Hippocampal formation (tissue), 2 donors: ENCODE measurements around the gene ACSF3.
"Not testable (repeated sequence)": the region's sequence is repeated elsewhere in the genome, so short reads cannot be mapped to it uniquely, and the experiment has no call there.

Source experiments
- DNase-seq, 2 donors: peaks; one replicate each; lab custom pipeline; 2025; lab: John Stamatoyannopoulos, UW

The ACSF3 gene

DNA sequence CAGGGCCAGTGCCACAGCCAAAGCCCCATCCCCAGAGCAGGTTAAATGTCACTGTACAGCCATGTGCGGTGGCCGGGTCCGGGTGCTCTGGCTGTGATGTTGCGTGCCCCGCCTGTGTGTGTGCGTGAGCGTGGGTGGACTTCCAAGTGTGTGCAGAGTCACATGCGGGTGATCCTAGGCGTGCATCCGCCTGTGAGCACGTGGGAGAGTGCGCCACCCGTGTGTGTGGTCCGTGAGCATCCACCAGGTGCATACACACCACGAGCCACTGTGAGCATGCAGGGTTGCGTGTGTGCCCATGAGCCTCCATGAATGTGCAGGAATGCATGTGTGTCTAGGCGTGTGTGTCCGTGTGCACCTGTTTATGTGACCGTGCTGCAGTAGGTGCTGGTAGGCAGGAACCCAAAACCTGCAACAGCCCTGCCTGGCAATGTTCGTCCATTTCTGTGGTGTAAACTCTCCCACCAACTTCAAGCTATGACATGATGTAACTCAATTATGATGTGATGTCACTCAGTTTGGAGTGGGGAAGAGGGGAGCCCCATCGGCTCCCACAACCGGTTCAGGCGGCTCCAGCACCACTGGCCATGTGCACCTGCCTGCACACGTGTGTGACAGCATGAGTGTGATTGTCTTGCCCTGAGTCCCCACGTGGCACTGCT is 37.6 kb upstream of the ACSF3 start:
- no peak for DNase-seq

DNA sequence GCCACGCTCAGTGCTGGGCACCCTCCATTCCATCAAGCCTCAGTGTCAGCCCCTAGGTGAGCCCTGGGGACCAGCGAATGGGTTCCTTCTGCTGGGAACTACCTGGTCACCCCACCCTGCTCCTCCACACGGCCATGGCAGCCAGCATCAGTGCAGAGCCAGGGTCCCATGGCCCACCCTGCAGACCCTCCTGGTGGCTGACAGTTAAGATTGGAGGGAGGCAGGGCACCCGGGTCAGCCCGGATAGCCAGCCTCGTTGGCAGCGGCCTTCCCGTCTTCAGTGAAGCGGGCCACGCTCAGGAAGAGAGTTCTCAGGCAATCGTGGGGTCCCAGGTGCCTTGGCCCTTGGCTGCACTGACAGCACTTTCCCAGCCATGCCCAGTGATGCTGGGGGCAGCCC is 37.1 kb upstream of the ACSF3 start:
- no peak for DNase-seq

DNA sequence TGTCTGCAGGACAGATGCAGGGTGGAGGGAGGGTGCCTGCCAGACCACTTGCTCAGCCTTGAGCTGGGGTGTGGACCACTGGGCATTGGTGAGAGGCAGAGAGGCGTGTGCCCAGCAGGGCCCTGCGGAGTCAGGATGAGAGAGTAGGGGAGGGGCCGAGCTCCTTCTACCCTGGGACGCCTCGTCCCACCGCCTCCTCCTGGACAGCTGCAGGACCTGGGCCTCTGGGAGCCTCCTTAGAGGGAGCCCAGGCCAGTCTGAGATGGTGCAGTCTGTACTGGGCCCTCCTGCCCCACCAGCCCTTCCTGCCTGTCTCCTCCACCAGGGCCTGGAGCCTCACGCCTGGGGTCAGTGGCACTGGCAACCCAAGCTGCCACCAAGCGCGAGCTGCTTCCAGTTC is 35.9 kb upstream of the ACSF3 start:
- DNase-seq, result no peak

DNA sequence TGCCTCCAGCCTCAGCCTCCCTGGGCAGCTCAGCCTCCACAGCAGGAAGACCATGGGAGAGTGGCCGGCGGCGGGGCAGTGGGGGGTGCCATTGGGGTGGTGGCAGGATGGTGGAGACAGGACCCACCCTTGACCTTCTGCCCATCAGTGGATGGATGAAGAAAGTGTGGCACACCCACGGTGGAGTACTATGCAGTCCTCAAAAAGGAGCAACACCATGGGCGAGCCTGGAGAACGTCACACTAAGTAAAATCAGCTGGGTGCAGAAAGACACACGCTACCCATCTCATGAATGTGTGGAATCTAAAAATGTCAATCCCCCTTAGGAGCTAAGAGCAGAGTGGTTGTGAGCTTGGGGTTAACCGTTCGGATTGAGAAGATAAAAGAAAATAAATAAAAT is 34.8 kb upstream of the ACSF3 start:
- DNase-seq, result no peak

DNA sequence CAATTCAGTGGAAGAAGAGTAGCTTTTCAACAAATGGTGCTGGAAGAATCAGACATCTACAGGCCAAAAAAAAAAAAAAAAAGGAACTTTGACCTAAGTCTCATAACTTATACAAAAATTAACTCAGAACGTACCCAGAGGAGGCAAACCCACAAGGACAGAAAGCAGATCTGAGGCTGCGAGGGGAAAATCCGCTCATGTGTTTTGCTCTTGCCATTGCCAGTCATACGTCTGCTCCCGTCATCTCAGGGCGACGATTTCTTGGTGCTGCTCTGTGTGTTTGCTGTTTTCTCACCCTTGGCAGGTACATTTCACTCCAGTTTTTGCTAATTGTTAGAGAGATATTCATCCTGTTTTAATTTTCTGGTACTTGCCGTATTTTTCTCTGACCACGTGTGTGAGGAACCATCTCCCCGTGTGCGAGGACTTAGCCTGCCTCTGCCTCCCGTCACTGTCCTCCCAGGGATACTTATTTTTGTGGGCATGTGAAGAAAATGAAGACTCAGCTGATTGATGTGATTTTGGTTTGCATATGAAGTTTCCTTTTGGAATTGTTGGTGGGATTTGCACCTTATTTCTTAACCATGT is 33.4 kb upstream of the ACSF3 start:
- no peak for DNase-seq

DNA sequence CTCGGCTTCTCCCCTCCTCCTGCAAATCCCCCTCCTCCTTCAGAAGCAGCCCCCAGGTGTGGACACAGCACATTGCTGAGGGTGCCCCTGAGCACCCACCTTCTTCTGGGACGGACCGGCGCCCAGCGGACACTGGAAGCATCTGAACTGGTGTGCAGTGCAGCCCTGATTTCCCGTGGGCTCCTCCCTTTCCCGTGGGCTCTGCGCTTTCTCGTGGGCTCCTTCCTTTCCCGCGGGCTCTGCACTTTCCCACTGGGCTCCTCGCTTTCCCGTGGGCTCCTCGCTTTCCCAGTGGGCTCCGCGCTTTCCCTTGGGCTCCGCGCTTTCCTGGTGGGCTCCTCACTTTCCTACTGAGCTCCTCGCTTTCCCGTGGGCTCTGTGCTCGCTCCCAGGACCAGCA is 32.6 kb upstream of the ACSF3 start:
- DNase-seq, result no peak

DNA sequence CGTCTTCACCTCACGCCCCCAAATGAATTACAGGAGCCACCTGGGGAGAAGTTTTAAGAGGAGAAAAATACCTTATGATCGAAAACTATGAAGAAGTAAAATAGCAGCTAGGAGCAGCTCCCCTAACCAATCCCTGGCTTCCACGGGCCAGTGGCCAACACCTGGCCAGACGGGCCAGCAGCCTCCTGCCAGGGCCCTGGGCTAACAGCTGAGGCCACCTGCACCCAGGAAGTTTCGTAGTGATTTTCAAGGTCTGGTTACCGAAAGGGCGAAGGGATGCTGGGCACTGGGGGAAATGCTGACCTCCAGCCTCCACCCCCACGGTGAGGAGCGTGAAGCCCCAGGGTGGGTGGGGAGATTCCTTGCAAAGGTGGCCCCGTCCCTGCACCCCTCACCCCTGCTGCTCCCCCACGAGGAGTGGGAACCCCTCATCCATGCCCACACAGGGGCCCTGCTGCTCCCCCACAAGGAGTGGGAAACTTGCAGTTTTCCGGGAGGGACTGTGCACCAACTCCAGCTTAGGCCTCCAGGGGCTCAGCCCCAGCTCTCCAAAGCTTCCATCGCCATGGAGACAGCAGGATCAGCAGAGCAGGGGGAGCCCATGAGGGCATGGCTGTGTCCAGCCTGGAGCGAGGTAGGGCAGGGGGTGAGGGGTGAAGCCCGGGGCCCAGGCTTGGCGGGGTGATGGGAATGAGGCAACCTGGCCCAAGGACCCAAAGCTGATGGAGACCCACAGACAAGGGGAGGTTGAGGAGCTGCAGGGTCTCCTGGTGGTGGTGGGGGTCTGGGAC is 31.9 kb upstream of the ACSF3 start:
- DNase-seq, result no peak

DNA sequence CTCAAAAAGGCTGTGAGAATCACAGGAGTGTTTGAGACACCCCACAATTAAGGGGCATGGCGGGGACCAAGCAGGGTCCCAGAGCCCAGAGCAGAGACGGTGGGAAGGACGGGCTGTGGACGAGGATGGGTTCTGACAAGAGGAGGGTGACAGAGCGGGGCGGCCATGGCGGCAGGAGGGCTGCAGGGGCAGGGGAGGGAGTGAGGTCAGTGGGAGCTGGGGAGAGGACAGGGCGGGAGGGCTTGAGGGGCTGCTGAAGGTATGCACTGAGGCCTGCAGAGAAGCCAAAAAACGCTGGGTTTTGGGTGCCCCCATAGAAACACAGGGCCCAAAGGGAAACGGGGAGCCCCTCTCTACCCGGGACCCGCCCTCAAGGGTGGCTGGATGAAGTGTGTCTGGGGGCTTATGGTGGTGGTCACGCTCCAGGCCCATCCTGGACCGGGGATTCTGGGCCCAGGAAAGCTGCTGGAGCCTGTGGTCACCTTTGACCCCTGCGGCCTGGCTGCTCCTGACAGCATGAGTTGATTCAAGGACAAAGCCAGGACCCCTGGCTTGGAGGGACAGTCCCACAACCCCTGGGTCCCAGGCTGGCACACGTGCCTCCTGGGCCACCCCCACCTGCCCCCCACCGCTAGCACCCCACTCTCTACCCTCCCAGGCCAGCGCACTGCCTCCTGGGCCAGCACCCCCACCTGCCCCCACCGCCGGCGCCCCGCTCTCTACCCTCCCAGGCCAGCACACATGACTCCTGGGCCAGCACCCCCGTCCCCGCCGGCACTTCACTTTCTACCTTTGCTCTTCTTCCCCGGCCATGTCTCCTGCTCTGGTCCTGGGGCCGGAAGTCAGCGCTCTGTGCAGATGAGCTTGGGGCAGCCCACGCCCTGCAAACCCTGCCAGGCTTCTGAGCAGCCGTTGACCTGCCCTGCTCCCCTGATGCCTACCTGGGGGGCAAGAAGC is 31.0 kb upstream of the ACSF3 start:
- no peak for DNase-seq

DNA sequence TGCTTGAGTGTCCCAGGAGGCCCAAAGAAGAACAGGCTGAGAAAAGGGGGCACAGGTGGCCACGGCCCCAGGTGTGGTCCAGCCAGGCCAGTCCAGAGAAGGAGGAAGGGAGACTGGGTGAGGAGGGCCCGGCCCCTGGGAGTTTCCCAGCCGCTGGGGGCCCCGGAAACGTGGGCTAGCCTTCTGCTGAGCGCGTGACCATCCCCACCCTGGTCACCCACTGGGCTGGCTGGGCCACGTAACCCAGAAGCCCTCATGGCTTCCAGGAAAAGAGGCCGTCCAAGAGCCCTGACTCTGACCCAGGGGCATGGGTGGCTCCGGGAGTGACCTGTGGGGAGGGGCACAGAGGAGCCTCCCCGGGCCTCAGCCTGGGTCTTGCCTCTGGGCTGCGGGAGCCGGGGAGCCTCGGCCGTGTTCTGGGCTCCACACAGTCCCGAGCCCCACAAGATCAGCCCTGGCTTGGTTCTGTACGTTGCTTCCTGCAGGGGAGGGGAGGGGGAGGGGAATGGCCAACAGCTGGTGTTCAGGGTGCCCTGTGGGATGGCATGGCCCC is 29.8 kb upstream of the ACSF3 start:
- DNase-seq, result no peak

DNA sequence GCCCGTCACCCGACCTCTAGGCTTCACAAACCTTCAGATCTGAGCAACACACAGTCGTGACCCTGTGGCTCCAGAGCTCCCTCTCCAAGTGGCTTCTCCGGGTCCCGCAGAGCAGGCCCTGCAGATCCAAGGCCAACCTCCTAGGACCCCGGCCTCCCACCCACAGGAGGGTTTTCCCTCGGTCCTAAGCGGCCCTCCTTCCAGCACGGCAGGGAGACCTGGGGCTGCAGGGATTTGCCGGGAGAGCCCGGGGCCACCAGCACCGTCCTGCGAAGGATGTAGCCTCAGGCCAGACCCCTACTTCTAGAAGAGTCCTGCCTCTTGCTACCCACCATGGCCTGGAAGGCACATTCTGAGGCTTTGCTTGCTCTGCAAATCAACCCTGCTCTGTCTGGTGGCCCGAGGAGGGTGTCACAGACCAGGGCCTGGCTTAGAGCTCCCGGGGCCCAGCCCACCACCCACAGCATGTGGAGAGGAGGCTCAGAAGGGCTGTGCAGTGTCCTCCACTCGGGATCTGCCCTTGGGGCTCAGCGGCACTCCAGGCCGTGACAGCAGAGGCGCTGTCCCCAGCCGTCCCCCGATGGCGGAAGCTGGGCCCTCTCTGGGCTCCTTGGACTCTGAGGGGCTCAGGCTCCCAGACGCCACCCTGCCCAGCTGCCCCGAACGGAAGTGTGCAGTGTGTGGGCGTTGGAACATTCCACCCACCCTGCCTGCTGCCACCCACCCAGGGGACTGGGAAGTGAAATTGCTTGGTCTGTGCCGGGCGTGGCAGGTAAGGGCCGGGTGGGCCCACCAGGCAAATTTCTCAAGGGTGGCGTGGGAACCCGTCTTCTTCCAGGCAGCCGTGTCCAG is 28.8 kb upstream of the ACSF3 start:
- DNase-seq, result no peak

DNA sequence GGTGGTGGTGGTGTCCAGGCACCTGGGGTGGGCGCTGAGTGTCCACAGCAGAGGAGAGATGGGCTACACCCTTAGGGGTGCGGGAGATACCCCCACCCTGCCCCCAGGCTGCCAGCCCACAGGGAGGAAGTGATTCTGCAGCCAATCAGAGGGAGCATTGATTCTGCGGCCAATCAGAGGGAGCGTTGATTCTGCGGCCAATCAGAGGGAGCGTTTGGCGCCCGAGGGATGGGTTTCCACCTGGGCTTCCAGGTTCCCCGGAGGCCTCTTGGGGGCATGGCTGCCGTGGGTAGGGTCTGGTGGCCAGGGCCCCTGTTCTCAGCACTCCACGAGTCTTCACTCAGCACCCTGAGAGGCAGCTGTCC is 28.2 kb upstream of the ACSF3 start:
- DNase-seq, result no peak

DNA sequence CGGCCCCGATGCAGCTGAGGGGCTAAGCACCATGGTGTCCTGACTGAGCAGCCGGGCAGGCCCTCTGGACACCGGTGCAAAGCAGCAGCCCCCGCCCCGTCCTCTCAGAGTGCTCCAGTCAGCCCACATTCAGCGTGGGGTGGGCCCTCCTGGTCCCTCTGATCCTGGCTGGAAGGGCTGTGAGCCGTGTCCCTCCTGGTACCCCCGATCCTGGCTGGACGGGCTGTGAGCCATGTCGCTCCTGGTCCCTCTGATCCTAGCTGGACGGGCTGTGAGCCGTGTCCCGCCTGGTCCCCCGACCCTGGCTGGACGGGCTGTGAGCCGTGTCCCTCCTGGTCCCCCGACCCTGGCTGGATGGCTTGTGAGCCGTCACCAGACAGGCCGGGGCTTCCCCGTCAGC is 26.9 kb upstream of the ACSF3 start:
- DNase-seq, result no peak

DNA sequence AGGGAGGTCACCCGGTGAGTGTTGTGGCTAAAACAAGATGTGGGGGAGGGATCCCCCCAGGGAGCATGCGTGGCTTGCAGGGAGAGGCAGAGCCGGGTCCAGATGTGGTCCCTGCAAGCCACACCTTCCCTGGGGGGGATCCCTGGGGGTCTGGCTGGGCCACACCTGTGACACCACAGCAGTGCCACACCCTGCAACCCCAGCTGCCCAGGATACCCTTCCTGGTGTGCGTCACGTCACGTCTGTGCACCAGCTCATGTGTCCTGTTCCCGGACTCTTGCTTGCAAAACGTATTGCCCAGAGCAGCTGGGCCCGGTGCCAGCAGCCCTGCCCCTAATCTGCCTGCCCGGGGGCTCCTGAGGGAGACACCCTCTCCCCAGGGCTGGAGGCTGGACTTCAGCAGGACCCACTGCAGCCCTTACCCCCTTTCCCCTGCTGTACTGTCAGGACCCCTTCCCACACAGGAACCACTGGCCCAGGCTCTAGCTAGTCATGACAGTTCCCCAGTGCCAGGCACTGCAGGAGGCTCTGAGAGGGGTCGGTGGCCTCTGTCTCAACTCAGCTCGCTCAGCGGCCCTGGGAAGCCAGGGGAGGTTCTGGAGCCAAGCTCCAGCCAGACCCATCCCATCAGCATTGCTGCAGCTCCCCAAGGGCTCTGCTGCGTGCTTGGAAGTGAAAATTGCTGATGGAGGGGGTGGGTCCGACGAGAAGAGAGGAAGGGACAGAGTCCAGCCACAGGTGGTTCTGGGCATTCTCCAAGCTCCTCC is 25.8 kb upstream of the ACSF3 start:
- no peak for DNase-seq

DNA sequence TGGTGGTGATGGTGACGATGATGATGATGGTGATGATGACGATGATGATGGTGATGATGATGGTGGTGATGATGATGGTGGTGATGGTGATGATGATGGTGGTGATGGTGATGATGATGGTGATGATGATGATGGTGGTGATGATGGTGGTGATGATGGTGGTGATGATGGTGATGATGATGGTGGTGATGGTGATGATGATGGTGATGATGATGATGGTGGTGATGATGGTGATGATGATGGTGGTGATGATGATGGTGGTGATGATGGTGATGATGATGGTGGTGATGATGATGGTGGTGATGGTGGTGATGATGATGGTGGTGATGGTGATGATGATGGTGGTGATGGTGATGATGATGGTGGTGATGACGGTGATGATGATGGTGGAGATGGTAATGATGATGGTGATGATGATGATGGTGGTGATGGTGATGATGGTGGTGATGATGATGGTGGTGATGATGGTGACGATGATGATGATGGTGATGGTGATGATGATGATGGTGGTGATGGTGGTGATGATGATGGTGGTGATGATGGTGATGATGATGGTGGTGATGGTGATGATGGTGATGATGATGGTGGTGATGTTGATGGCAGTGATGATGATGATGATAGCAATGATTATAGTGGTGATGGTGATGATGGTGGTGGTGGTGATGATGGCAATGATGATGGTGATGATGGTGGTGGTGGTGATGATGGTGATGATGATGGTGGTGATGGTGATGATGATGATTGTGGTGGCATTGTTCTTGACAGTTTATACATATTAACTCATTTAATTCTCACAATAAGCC is 24.6 kb upstream of the ACSF3 start:
- DNase-seq, result not testable (repeated sequence)

DNA sequence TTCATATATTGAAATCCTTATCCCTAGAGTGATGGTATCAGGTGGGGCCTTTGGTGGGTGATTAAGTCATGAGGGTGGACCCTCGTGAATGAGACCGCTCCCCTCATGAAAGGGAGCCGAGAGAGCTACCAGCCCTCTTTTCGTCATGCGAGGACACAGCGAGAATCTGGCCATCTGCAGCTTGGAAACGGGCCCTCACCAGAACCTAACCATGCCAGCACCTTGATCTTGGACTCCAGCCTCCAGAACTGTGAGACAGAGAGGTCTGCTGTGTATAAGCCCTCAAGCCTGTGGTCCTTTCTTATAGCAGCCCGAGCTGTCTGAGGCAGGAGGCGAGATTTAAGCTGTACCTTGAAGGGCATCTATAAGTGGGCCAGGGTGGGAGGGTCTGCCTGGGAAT is 23.7 kb upstream of the ACSF3 start:
- DNase-seq, result no peak

DNA sequence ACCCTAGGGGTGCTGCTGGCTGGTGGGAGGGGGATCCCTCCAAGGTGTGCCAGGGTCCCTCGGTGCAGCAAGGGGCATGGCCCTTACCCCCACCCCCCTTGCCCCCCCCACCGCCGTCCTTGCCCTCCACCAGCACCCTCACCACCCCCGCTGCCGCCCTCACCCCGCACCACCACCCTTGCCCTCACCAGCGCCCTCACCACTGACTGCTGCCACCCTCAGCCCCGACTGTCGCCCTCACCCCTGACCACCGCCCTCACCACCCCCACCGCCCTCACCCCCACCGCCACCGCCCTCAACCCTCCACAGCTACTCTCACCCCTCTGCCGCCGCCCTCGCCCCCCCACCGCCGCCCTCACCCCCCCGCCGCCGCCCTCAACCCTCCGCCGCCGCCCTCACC is 23.1 kb upstream of the ACSF3 start:
- DNase-seq, result no peak

DNA sequence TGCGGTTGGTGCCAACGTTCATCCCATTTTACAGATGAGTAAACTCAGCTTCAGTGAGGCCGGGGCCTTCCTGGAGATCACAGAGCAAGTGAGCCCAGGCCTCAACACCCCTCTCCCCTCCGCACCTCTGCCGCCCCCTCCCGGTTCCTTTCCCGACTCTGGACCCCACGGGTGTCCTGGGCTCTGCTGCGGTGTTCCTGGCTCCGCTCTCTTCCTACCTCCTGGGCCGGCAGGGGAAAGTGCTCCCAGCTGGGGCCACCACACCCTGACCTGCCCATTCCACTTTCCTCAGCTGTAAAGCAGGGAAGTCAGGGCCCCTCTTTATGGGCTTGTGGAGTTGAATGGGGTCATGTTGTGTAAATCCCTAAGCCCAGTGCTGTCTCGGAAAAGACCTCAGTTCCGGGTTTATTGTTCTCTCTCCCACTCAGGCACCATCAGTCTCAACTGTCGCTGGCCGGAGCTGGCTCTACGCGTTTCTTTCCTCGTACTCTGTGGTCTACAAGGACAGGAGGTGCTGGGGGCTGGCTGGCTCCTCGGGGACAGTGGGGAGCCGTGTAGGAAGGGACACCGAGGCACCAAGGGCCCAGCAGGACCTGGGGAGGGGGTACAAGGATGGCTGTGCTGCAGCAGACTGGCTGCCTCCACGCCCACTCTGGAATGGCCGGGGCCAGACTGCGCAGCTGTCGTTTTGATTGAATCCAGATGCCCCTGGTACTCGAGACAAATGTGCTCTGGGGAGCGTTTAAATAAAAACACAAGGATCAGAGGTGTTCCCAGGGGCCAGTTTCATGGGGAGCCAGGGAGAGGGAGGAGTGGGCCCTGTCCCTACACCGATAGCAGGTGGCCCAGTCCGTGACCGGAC is 21.7 kb upstream of the ACSF3 start:
- DNase-seq, result no peak

DNA sequence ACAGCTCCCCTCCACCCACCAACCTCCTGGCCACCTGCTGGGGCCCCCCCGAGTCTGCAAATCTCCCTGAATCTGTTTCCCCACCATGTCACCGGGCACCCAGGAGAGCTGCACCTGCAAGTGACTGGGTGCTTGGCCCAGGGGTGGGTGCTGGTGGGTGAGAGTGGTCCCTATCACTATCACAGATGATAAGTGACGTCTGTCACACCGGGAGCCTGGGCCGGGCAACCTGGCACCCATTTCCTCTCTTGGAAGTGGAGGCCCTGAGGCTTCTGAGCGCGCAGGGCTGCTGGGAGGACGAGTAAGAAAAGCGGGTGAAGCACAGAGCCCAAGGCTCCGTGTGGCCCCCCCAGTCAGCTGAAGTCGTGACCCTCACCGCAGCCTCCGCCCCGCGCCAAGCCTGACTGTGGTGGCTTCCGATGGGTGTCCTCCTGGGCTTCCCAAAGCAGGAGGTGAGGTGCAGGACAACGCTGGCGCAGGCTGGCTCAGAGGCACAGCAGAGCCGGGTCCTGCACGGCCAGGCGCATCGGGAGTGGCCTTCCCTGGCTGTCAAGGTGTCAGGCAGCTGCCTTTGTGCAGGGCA is 21.0 kb upstream of the ACSF3 start:
- DNase-seq, result no peak
